OCI-M1 (cell line): ENCODE measurements around the gene CSRNP3.

ENCODE experiments used
- DNase-seq: peaks from one replicate; lab custom pipeline; 2025; lab: John Stamatoyannopoulos, UW

Gene CSRNP3

DNA sequence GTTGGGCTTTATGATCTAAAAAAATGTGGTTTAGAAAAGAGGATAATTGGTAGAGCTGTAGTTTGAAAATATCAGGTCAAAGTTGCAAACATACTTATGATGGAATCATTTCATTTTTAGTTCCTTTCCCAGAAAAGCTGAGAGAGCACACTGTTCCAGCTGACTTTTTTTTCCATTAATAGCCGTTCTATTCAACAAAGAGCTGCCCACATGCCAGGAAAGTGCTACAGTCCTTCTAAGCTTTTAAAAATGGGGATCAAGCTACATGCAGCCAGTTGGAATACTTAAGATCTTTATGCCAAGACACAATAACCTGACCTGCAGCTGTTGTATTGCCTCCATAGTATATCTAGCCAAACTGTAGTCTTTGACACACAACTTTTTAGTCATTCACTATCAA, 213.0 kb downstream of the CSRNP3 start:
- no peak for DNase-seq

DNA sequence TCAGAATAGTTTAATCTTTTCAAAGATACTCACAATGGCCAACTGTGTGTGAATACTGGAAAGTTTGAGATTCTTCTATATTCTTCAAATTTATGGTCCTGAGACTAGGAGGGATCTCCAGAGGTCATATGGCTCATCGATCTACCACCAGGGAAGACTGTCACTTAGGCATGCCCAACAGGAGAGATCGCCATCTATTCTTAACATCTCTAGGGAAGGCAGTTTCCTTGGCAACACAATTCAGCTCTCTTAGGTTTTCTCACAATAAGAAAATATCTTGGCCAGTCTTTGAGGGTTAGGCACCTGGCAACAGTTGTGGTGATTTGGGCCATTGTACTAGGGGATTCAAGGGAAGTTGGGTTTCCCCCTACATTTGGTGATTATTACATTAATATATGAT, 217.3 kb downstream of the CSRNP3 start:
- no peak for DNase-seq

DNA sequence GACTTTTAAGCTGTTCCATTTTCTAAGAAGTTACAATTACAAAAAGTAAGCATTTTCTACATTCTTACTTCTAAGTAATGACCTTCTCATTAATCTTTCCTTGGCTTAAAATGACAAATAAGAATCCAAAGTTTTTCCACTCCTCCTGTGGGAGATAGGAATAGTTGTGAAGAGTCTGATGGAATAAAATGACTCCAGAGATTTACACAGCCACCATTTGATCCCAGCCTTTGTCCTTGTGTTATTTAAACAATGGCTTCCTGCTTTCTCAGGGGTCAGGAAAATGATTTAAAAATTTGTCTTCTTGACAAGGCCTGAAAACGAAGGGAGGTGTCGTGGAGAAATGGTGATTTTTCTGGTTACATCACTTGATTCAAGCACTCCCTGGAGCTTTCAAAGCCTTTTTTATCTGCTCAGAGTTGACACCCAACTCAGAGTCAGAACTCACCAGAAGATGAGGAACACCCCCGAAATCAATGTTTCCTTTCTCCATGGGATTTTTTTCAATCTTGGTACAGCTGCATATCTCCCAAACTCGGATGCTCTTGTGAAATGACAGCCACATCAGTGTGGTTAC, 218.0 kb downstream of the CSRNP3 start:
- no peak for DNase-seq

DNA sequence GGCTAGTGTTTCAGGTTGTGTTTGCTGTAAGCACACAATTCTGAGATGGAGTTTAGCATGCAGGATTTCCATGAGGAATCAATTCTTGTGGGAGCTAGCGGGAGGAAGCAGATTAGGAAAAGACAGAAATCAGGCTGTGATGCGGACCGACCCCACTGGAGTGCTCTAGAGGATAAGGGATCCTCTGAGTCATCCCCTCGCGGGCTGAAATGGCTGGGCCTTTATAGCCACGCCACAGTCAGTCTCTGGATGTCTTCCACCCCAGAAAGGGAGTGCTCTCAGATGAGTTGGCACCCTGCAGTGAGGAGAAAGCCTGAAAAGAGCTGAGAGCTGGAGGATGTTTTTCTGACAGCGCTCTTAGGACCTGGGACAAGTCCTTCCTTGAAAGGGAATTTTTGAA, 222.1 kb downstream of the CSRNP3 start:
- DNase-seq = no peak

DNA sequence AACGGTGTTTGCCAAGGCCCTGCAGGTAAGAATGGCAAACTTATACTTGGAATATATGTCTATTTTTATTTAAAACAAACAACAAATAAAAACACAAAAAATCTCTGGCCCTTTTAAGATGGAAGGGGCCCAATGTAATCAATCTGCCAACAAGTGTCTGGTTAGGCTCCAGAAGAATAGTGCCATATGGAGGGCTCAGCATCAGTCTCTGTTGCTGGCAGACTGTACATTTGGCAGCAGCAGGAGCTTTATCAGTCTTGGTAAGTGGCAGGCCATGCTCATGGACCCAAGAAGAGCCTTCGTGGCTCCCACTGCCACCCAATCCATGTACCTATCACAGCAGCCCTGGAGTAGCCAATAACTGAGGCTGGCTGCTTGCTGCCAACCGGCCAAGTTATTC, 223.4 kb downstream of the CSRNP3 start:
- no peak for DNase-seq

DNA sequence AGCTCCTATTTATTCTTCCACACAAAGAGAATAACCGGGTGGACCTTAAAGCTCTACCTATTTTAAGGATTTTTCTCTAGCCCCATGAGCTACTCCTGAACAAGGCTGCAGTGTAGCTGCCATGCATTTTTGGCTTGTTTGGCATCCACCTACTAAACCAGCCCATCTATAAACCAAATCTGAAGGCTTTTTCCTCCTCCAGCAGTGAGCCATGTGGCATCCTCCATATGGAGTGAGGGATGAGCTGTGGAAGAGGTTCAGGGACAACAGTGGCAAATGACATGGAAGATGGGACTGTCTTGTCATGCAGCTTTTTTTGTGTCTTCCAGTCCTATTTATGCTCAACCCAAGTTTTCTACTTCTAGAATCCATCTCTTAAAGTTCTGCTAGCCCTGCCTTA, 224.3 kb downstream of the CSRNP3 start:
- no peak for DNase-seq

DNA sequence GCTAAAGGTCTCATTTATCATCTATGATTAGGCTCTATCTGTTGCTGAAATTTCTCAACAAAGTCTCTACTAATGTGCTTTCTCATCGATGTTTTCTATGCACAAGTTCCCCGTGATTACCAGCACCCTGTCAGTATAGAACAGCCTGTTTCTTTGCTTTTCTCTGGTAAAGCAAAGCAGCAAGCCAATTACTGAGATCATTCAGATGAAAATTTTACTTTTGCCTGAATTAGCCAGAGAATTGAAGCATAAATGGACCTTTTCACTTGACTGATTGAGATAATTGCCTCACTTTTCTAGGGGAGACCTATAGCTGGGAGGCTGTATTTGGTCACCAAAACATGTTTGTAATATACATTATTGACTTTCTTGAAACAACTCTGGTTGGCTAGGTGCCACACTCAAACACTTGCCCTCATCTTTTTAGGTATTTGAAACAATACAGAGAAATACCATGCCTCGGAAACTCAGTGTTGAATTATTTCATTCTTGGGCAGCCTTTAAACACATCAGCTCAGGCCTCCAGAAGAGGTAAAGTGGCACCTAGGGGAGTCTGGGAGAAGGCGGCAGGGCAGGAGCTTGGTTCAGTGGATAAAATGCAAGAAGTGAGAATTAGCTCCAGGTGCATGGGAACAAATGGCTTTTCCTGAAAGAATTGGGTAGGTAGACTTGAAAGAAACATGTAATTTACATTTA, 228.4 kb downstream of the CSRNP3 start:
- no peak for DNase-seq

DNA sequence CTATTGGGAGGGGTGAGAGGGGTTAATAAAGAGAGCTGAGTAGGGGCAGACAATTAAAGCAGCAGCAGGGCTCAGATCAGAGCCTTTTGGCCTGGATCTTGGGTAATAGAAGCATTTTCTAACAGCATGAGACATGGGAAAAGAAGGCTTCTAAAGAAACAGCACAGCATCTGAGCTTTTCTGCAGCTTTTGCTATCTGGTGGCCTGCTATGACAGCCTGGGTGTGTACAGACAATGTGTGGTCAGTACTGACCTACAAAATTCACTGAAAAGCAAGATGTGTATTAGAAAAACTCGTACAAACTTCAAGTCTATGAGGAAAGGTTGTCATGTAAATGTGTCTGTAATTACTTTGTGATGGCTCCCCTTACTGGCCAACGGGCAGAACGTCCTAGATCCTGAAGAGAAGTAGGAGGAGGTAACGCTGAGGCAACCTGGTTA, 229.0 kb downstream of the CSRNP3 start:
- peak; percentile 62 for DNase-seq

DNA sequence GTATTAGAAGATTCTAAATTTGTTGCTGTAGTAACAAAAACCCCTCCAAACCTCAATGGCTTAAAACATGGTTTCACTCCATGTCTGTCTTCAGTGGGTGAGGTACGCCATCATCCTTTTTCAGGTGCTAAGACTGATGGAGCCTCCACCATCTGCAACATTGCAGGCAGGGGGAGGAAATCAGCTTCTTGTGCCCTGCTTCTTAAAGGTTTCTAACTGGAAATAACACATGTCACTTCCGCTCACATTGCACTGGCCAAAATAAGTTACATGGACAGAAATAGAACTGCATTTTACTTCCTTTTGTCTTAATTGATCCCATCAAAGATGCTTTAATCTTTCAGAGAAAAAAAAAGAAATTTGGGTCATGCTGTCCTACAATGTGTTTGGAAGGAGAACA, 230.4 kb downstream of the CSRNP3 start:
- DNase-seq = no peak

DNA sequence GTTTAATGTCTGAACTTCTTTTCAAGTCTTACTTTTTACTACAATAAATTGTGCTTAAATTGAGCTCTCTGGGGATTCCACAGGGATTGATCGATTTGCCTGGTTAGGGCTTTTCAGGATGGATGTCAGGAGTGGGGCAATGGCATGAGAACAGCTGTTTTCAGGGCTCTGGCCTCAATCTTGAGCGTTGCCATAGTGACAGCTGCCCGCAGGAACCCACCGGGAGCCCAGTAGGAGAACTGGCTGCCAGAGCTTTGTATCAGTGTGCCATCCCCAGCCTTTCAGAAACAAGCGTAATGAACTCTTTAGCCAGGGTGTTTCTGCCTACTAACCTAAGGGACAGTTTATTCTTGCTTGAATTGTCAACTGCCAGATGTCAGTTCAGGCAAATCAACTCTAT, 231.0 kb downstream of the CSRNP3 start:
- DNase-seq = no peak

DNA sequence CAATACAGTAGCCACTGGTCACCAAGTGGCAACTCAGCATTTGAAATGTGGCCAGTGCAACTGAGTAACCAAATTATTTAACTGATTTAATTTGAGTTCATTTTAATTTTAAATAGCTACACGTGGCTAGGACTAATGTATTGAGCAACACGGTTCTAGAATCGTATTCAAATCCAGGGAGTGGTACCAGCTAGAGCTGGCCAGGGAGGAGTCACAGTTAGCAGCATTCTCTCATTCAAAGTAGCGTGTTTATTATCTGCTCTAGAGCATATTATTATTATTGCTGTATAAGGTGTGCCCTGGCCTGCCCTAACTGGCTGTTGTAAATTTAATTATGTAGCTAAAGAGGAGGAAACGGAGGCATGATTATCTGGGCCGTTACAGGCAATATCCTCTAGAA, 231.6 kb downstream of the CSRNP3 start:
- DNase-seq = no peak

DNA sequence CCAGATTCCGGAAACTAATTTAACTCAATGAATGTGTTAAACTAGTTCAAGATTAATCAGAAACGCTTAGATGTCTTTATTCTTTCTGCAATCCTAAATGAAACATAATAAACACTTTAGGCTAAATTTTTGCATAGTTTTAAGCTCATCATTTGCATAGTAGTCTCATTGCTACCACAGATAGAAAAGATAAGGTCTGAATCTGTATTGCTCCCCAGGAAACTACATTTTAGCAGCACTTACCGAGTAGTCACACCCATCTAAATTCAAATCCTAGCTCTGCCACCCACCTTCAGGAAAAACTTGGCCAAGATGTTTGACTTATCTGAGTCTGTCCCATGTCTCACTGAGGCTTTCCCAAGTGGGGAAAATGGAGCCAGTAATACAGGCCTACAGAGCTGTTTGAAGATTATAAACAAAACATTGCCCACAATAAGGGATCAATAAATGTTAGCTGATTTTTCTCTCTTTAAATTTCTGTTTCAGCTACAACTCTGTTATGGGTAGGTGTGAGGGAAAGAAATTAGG, 237.5 kb downstream of the CSRNP3 start:
- DNase-seq = no peak

DNA sequence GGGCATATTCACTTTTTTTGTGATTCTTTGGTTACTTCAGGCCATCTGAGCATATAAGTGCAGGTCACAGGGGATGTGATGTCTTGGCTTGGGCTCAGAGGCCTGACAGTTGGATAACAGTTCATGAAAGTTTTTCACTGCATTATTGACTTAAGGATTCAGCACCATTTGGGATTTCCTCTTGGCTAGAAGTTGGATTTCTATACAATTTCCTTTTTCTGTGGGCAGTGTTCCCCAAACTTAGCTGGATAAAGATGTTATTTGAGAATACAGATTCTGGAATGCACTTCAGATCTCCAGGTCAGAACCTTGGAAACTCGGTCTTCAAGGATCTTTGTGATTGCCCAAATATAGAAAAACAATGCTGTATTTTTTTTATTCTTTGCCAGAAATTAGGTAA, 246.6 kb downstream of the CSRNP3 start:
- no peak for DNase-seq

DNA sequence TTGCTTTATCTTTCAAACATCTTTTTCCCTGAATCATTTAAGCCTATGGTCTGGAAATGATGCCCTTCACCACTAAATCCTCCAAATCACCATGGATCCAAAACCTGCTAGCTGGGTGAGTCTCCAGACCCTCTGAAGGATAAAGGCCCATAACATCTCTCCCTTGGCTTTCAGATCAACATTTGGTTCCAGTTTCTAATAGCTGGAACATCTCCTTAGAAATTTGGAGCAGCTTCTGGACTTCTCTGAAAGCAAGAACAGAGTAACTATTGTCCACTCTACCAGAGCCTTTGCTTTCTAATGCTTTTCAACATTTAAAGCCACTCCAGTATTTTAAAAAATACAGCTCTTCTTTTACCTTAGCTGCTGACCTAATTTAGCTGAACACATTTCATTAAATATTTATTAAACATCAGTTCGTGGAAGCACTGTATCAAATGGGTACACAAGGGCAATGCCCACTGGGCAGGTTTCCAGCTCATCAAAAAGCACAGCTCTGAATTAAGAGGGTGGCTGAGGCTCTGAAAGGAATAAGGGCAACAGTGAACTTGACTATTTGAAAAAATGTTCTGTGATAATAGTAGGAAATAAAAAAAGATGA, 249.2 kb downstream of the CSRNP3 start:
- no peak for DNase-seq

DNA sequence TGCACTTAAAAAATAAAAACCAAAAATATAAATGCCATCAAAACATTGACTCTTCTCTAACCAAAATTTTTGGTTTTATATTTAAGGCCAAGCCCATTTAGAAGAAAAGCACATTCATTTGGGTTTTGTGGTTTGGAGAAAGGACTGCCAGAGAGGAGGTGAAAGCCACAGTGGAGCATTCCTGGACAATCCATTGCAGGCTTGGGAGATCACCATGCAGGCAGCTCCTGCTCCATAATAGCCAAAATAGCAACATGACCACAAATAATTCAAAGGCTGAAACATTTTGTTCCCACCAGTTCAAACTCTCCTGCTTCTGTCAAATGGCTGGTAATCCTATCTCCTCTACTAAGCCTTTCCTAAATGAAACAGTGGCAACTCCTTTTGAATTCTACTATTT, 251.0 kb downstream of the CSRNP3 start:
- DNase-seq = no peak

DNA sequence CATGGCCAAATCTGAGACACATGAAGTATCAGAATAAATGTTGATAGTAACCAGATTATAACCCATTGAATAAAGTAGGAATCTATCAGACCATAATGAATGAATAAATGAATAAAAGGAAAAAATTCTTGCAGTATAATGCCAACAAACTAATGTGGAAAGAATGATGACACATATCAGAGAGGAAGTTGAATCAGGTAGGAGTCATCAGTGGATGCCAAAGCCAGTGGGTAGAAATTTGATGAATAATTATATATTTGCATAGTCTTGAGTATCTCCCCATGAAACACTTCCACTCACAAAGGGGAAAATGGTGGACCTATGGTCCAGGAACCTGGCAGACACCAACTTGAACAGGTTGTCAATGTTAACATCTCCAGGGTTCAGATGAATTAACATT, 255.9 kb downstream of the CSRNP3 start:
- DNase-seq = no peak
